NCI-H2081 (cell line): ENCODE measurements around the gene LIMS1.
A peak's percentile ranks its signal among the peaks of the same experiment; 100 is the strongest.
"Not testable (repeated sequence)": the region's sequence is repeated elsewhere in the genome, so short reads cannot be mapped to it uniquely, and the experiment has no call there.

Experiments
- DNase-seq, 2 experiments: peaks; one replicate each; lab custom pipeline; 2025; lab: John Stamatoyannopoulos, UW

LIMS1 gene

GRCh38 chr2:108634576-108635160, 100.4 kb downstream of the LIMS1 start:
- DNase-seq: peak in 1 of 2 experiments; percentile 73

- no peak for DNase-seq
Measured at GRCh38 chr2:108635630-108636354, 101.5 kb downstream of the LIMS1 start.

GRCh38 chr2:108637304-108637669, 103.0 kb downstream of the LIMS1 start:
- no peak for DNase-seq

GRCh38 chr2:108640731-108641130, 106.5 kb downstream of the LIMS1 start:
- DNase-seq: no peak

- DNase-seq: no peak
Measured at GRCh38 chr2:108641756-108642155, 107.5 kb downstream of the LIMS1 start.

- DNase-seq: no peak
Measured at GRCh38 chr2:108643261-108643849, 109.1 kb downstream of the LIMS1 start.

- not testable (repeated sequence) for DNase-seq
Measured at GRCh38 chr2:108643862-108644261, 109.6 kb downstream of the LIMS1 start.

GRCh38 chr2:108644446-108644845, 110.2 kb downstream of the LIMS1 start:
- not testable (repeated sequence) for DNase-seq

- not testable (repeated sequence) for DNase-seq
Measured at GRCh38 chr2:108648796-108649195, 114.5 kb downstream of the LIMS1 start.

- not testable (repeated sequence) for DNase-seq
Measured at GRCh38 chr2:108650465-108650864, 116.2 kb downstream of the LIMS1 start.

- DNase-seq: not testable (repeated sequence)
Measured at GRCh38 chr2:108651468-108651867, 117.2 kb downstream of the LIMS1 start.

GRCh38 chr2:108652187-108652931, 118.1 kb downstream of the LIMS1 start:
- DNase-seq: not testable (repeated sequence)

GRCh38 chr2:108653425-108653824, 119.2 kb downstream of the LIMS1 start:
- DNase-seq: not testable (repeated sequence)

- not testable (repeated sequence) for DNase-seq
Measured at GRCh38 chr2:108653849-108654248, 119.6 kb downstream of the LIMS1 start.

GRCh38 chr2:108654521-108655125, 120.4 kb downstream of the LIMS1 start:
- not testable (repeated sequence) for DNase-seq

GRCh38 chr2:108655270-108655669, 121.0 kb downstream of the LIMS1 start:
- DNase-seq: not testable (repeated sequence)

GRCh38 chr2:108656282-108656681, 122.0 kb downstream of the LIMS1 start:
- not testable (repeated sequence) for DNase-seq

GRCh38 chr2:108657517-108657916, 123.2 kb downstream of the LIMS1 start:
- DNase-seq: not testable (repeated sequence)

GRCh38 chr2:108658553-108658952, 124.3 kb downstream of the LIMS1 start:
- DNase-seq: not testable (repeated sequence)

GRCh38 chr2:108661493-108661892, 127.2 kb downstream of the LIMS1 start:
- not testable (repeated sequence) for DNase-seq

GRCh38 chr2:108662207-108662612, 127.9 kb downstream of the LIMS1 start:
- peak in 1 of 2 experiments; percentile 10 for DNase-seq

- not testable (repeated sequence) for DNase-seq
Measured at GRCh38 chr2:108663346-108663745, 129.1 kb downstream of the LIMS1 start.
